Measurements from ENCODE around the gene RPL19.

RPL19 gene

GRCh38 chr17:39240631-39241030 lies 40.5 kb downstream of the RPL19 start:
- Histone ChIP-seq H3K36me3 (ENCODE audit: control insufficient read depth, insufficient read depth, low read length) (no peaks in the 10 kb centered on the region), H2AFZ (no peak overlapping the region), H3K9me3 (ENCODE audit: control insufficient read depth, low read length) (no peaks in the 10 kb centered on the region), H3K4me2 (ENCODE audit: low read length) (no peak overlapping the region), H3K27me3 (ENCODE audit: control insufficient read depth, insufficient read depth, low read length) (no peaks in the 10 kb centered on the region), H3K4me3 (ENCODE audit: low read depth, low read length) (no peak overlapping the region), H3K79me2 (no peaks in the 10 kb centered on the region), H3K4me1 (no peaks in the 10 kb centered on the region), H3K9ac (no peak overlapping the region), H3K27ac (no peak overlapping the region)
- TF ChIP-seq CTCF (IDR thresholded peaks at IDR 0.05): no peak

- H3K9me3 ChIP-seq (ENCODE audit: control insufficient read depth, low read length): no peaks in the 10 kb centered on the region
- no peaks in the 10 kb centered on the region for H3K79me2 ChIP-seq
- H3K9ac ChIP-seq: no peak overlapping the region
- H3K27ac ChIP-seq: no peak overlapping the region
- H2AFZ ChIP-seq: no peak overlapping the region
- no peak overlapping the region for H3K4me2 ChIP-seq (ENCODE audit: low read length)
- no peak for TF ChIP-seq CTCF (IDR thresholded peaks at IDR 0.05)
- H3K36me3 ChIP-seq (ENCODE audit: control insufficient read depth, insufficient read depth, low read length): no peaks in the 10 kb centered on the region
- H3K4me3 ChIP-seq (ENCODE audit: low read depth, low read length): no peak overlapping the region
- H3K27me3 ChIP-seq (ENCODE audit: control insufficient read depth, insufficient read depth, low read length): no peaks in the 10 kb centered on the region
- H3K4me1 ChIP-seq: no peaks in the 10 kb centered on the region
These were observed 43.1 kb downstream of the RPL19 start for GRCh38 chr17:39243155-39243554.

DNA sequence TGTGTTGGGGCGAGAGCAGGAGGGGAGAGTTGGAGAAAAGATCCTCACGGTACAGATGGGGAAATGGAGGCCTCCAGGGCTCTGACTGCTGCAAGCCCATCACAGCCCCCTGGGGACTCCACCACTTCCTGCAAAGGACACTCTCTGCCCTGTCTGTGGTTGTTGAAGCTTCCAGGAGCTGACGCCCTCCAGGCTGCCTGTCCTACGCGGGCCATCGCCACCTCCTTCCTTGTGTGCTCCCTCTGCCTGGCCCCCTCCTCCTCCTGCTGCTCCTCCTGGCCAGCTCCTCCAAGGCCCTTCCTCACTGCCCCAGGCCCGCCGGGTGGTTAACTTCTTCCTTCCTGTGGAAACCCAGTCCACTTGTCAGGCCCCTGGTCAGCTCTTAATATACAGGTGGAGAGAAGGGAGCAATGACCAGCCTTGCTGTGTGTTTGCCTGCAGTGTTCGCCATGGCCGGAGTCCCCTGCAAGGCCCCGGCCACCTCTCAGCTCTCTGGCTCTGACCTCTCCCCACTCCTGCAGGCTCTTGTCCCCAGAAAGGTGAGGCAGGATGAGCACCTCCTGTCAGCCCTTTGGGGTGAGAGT lies 44.0 kb downstream of the RPL19 start:
- no peak overlapping the region for H3K27ac ChIP-seq
- H3K36me3 ChIP-seq (ENCODE audit: control insufficient read depth, insufficient read depth, low read length): no peaks in the 10 kb centered on the region
- no peaks in the 10 kb centered on the region for H3K27me3 ChIP-seq (ENCODE audit: control insufficient read depth, insufficient read depth, low read length)
- no peak overlapping the region for H2AFZ ChIP-seq
- H3K4me2 ChIP-seq (ENCODE audit: low read length): no peak overlapping the region
- no peak overlapping the region for H3K9ac ChIP-seq
- no peaks in the 10 kb centered on the region for H3K4me1 ChIP-seq
- no peak for TF ChIP-seq CTCF (IDR thresholded peaks at IDR 0.05)
- H3K4me3 ChIP-seq (ENCODE audit: low read depth, low read length): no peak overlapping the region
- H3K9me3 ChIP-seq (ENCODE audit: control insufficient read depth, low read length): no peaks in the 10 kb centered on the region
- no peaks in the 10 kb centered on the region for H3K79me2 ChIP-seq

DNA sequence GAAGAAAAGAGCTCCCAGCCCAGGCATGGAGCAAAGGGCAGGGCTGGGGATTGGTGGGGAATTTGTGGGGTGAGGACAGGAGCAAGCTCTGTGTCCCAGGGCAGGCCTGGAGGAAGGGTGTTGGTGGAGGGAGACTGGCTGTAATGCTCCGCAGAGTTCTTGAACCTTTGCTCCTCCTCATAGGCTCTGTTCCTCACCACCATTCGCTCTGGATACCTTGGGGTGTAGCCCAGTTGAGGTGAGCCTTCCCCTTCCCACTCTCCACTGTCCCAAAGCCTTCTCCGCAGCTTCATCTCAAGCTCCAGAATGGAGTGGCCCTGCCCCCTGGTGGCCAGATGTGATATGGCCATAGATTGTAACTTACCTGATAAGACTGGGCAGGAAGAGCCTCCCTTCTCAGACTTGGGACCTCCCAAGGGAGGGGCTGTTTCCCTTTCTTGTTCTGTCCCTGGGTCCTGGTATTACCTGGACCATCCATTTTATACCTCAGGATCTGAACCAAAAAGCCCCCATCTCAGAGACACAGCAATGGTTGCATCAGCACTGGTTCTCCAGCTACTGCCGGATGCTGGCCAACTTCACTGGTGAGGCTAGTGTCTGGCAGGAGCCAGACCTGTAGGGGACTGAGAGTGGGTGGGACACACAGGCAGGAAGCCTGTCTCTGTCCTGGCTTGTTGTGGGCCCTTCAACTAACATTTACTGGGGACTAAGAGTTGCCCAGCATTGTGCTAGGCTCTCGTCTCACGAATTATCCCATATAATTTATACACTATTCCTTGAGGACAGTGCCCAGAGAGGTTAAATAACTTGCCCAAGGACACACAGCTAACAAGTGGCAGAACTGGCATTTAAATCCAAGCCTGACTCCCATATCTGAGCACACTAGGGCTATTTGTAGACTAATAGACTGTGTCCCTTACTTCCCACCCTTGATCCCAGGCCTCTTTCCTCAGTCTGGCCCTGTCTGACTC lies 44.8 kb downstream of the RPL19 start:
- H3K27me3 ChIP-seq (ENCODE audit: control insufficient read depth, insufficient read depth, low read length): no peaks in the 10 kb centered on the region
- H3K9ac ChIP-seq: no peak overlapping the region
- H3K4me1 ChIP-seq: no peaks in the 10 kb centered on the region
- H3K36me3 ChIP-seq (ENCODE audit: control insufficient read depth, insufficient read depth, low read length): no peaks in the 10 kb centered on the region
- no peak overlapping the region for H2AFZ ChIP-seq
- H3K4me2 ChIP-seq (ENCODE audit: low read length): no peak overlapping the region
- no peak overlapping the region for H3K4me3 ChIP-seq (ENCODE audit: low read depth, low read length)
- H3K79me2 ChIP-seq: no peaks in the 10 kb centered on the region
- TF ChIP-seq CTCF (IDR thresholded peaks at IDR 0.05): peak; percentile 98
- no peak overlapping the region for H3K27ac ChIP-seq
- H3K9me3 ChIP-seq (ENCODE audit: control insufficient read depth, low read length): no peaks in the 10 kb centered on the region
